Common myeloid progenitor, CD34-positive (primary cell): ENCODE data around the gene GZMM.

ENCODE experiments used
- CTCF ChIA-PET: fragments of 350-600 bp; sonication (Branson Sonifier 250); formaldehyde crosslinking; loops from one replicate; lab custom pipeline; 2021; ENCODE audit warnings: antibody characterized with exemption; lab: Charles Lee
- POLR2A ChIA-PET: fragments of 350-600 bp; sonication (Branson Sonifier 250); formaldehyde crosslinking; loops from one replicate; lab custom pipeline; 2021; ENCODE audit warnings: antibody characterized with exemption; lab: Charles Lee
- DNase-seq, 3 donors: peaks; one replicate each; pipeline versions ENCODE4 v3.0.0 to v3.0.0-alpha.2; 2013
- H3K27ac ChIP-seq, 2 experiments: 1 replicate in 1 of 2; 2 replicates in 1 of 2; pipeline ENCODE4 v1.7.0; 2013; ENCODE audit warnings: inconsistent platforms in 2 of 2, low read length in 2 of 2, mild to moderate bottlenecking in 2 of 2, low read depth in 1 of 2, moderate library complexity in 1 of 2; ENCODE audit not compliant: severe bottlenecking in 2 of 2, insufficient read depth in 1 of 2, poor library complexity in 1 of 2
- H3K27me3 ChIP-seq, 5 experiments: replicated peaks in 2 of 5; 1 replicate in 3 of 5; 2 replicates in 2 of 5; pipeline versions ENCODE4 v1.6.1 to v1.7.0; 2013; ENCODE audit warnings: low read length in 4 of 5, mild to moderate bottlenecking in 2 of 5, moderate library complexity in 2 of 5, inconsistent platforms in 1 of 5; ENCODE audit not compliant: insufficient read depth in 5 of 5, control insufficient read depth in 4 of 5
- H3K36me3 ChIP-seq, 4 experiments: 1 replicate in 2 of 4; 2 replicates in 2 of 4; pipeline versions ENCODE4 v1.6.1 to v1.7.0; 2013; ENCODE audit warnings: low read length in 3 of 4, control low read depth in 1 of 4, mild to moderate bottlenecking in 1 of 4; ENCODE audit not compliant: control insufficient read depth in 4 of 4, insufficient read depth in 4 of 4
- H3K4me1 ChIP-seq, 4 experiments: 1 replicate in 3 of 4; 2 replicates in 1 of 4; pipeline versions ENCODE4 v1.6.1 to v1.7.1; 2013; ENCODE audit warnings: low read length in 3 of 4, mild to moderate bottlenecking in 3 of 4, control low read depth in 1 of 4, inconsistent platforms in 1 of 4, moderate library complexity in 1 of 4; ENCODE audit not compliant: control insufficient read depth in 4 of 4, insufficient read depth in 4 of 4; ENCODE audit errors: control extremely low read depth in 1 of 4
- H3K4me3 ChIP-seq, 7 experiments: 1 replicate in 4 of 7; 2 replicates in 3 of 7; pipeline versions ENCODE4 v1.5.1 to v1.7.0; 2013; ENCODE audit warnings: mild to moderate bottlenecking in 7 of 7, low read length in 6 of 7, moderate library complexity in 6 of 7, inconsistent platforms in 2 of 7, low read depth in 2 of 7, control low read depth in 1 of 7; ENCODE audit not compliant: insufficient read depth in 4 of 7, control insufficient read depth in 1 of 7; ENCODE audit errors: extremely low read depth in 1 of 7
- H3K9me3 ChIP-seq, 5 experiments: 1 replicate in 4 of 5; 2 replicates in 1 of 5; pipeline versions ENCODE4 v1.6.1 to v1.7.1; 2013; ENCODE audit warnings: low read length in 4 of 5, mild to moderate bottlenecking in 2 of 5, inconsistent platforms in 1 of 5, low read depth in 1 of 5, moderate library complexity in 1 of 5; ENCODE audit not compliant: control insufficient read depth in 4 of 5, insufficient read depth in 2 of 5; ENCODE audit errors: control extremely low read depth in 1 of 5
- WGBS: methylation state at CpG from one replicate; pipeline ENCODE4 v1.1.5; 2013; ENCODE audit not compliant: insufficient coverage; 5-methylcytosine and 5-hydroxymethylcytosine counted together

Gene GZMM

GRCh38 chr19:497491-497868, 46.4 kb upstream of the GZMM start:
- WGBS = 3% methylated on average over 32 of the region's 36 CpGs
- POLR2A ChIA-PET = no interaction called here
- no peaks in the 10 kb centered on the region for H3K36me3 ChIP-seq
- DNase-seq = no peak
- H3K9me3 ChIP-seq = no peaks in the 10 kb centered on the region
- no peak overlapping the region for H3K4me3 ChIP-seq
- CTCF ChIA-PET = interaction anchor here (1.5 kb wide), 1 partner anchor 9 kb away, joined by 6 read pairs; no protein-coding TSS in a partner anchor
- H3K4me1 ChIP-seq = peaks cover 0 to 12% (median 5%) of the 10 kb centered on the region in 4 experiments
- peaks cover 0 to 57% (median 12%) of the 10 kb centered on the region in 5 experiments for H3K27me3 ChIP-seq
- no peak overlapping the region for H3K27ac ChIP-seq

DNA sequence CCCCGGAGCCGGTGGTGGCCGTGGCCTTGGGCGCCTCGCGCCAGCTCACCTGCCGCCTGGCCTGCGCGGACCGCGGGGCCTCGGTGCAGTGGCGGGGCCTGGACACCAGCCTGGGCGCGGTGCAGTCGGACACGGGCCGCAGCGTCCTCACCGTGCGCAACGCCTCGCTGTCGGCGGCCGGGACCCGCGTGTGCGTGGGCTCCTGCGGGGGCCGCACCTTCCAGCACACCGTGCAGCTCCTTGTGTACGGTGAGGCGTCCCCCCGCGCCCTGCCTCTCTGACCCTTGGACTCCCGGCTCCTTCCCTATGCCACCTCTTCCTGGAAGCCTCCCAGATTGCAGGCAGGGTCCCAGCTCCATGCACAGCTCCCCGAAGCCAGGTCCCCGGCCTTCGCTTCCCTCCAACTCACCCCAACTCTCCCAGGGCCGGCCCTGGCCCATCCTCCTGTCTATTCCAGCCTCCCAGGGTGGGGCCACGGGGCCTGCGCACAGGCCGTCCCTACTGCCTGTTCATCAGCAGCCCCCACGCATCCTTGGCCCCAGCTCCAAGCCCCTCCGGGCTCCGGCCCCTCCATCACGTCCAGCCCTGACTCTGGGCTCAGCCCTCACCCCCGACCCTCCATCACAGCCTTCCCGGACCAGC, 45.9 kb upstream of the GZMM start:
- H3K9me3 ChIP-seq = no peaks in the 10 kb centered on the region
- H3K4me1 ChIP-seq = peaks cover 0 to 12% (median 7%) of the 10 kb centered on the region in 4 experiments
- WGBS = 6% methylated on average over 40 of the region's 50 CpGs
- H3K4me3 ChIP-seq = no peak overlapping the region
- no peak overlapping the region for H3K27ac ChIP-seq
- no peaks in the 10 kb centered on the region for H3K36me3 ChIP-seq
- ChIA-PET POLR2A (no interaction called here), CTCF (interaction anchor here (1.5 kb wide), 1 partner anchor 8 kb away, joined by 6 read pairs; no protein-coding TSS in a partner anchor)
- peaks cover 0 to 57% (median 12%) of the 10 kb centered on the region in 5 experiments for H3K27me3 ChIP-seq
- no peak for DNase-seq

DNA sequence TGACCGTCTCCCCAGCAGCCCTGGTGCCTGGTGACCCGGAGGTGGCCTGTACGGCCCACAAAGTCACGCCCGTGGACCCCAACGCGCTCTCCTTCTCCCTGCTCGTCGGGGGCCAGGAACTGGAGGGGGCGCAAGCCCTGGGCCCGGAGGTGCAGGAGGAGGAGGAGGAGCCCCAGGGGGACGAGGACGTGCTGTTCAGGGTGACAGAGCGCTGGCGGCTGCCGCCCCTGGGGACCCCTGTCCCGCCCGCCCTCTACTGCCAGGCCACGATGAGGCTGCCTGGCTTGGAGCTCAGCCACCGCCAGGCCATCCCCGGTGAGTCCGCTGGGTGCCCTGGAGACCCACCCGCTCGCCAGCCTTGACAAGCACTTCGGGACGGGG, 45.4 kb upstream of the GZMM start:
- POLR2A ChIA-PET = no interaction called here

DNA sequence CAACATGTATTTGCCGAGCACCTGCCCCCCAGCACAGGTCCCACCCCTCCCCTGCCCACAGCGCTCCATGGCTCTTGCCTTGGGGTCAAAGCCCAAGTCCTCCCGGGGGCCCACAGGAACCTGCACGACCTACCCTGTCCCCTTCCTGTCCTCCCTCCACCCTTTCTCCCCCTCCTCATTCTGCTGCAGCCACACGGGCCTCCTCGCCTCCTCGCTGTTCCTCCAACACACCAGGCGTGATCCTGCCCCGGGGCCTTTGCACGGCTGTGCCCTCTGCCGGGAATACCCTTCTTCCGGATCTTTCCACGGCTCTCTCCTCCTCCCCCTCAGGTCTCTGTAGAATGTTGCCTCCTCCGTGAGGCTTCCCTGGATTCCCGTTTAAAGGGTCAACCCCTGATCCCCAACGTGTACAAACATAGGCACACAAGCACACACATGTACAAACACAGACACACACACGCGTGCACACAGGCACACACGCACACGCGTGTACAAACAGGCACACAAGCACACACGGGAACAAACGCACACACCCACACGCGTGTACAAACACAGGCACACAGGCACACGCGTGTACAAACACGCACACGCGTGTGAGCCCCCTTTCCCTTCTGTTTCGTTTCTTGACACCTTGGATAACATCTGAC, 44.8 kb upstream of the GZMM start:
- DNase-seq = no peak
- ChIA-PET POLR2A (no interaction called here), CTCF (interaction anchor here (1.5 to 1.7 kb wide), 2 partner anchors 7 to 12 kb away, joined by 4 to 6 read pairs; no protein-coding TSS in a partner anchor)
- Histone ChIP-seq H3K36me3 (no peaks in the 10 kb centered on the region), H3K27ac (no peak overlapping the region), H3K4me3 (no peak overlapping the region), H3K9me3 (no peaks in the 10 kb centered on the region), H3K4me1 (peaks cover 0 to 12% (median 7%) of the 10 kb centered on the region in 4 experiments), H3K27me3 (peaks cover 0 to 51% (median 12%) of the 10 kb centered on the region in 5 experiments)
- WGBS = 75% methylated on average over 28 of the region's 31 CpGs

More for the DNA sequence above, 45.4 kb upstream of the GZMM start:
- no peak overlapping the region for H3K4me3 ChIP-seq
- peaks cover 0 to 57% (median 12%) of the 10 kb centered on the region in 5 experiments for H3K27me3 ChIP-seq
- H3K4me1 ChIP-seq = peaks cover 0 to 12% (median 7%) of the 10 kb centered on the region in 4 experiments
- WGBS = 3% methylated on average over 5 of the region's 26 CpGs
- H3K9me3 ChIP-seq = no peaks in the 10 kb centered on the region
- H3K27ac ChIP-seq = no peak overlapping the region
- no peak for DNase-seq
- CTCF ChIA-PET = interaction anchor here (1.5 kb wide), 1 partner anchor 8 kb away, joined by 6 read pairs; no protein-coding TSS in a partner anchor
- no peaks in the 10 kb centered on the region for H3K36me3 ChIP-seq

GRCh38 chr19:501646-502045, 42.2 kb upstream of the GZMM start:
- WGBS = 82% methylated on average over 9 of the region's 17 CpGs
- no peaks in the 10 kb centered on the region for H3K9me3 ChIP-seq
- peaks cover 0 to 14% (median 12%) of the 10 kb centered on the region in 4 experiments for H3K4me1 ChIP-seq
- H3K4me3 ChIP-seq = no peak overlapping the region
- CTCF ChIA-PET = no interaction called here
- DNase-seq = no peak
- no peaks in the 10 kb centered on the region for H3K36me3 ChIP-seq
- H3K27ac ChIP-seq = no peak overlapping the region
- H3K27me3 ChIP-seq = peaks cover 0 to 29% (median 10%) of the 10 kb centered on the region in 5 experiments
- POLR2A ChIA-PET = no interaction called here

GRCh38 chr19:504616-505015, 39.2 kb upstream of the GZMM start:
- Histone ChIP-seq H3K27me3 (peaks cover 0 to 10% (median 2%) of the 10 kb centered on the region in 5 experiments), H3K9me3 (no peaks in the 10 kb centered on the region), H3K4me3 (no peak overlapping the region), H3K27ac (no peak overlapping the region), H3K4me1 (peaks cover 0 to 25% (median 15%) of the 10 kb centered on the region in 4 experiments), H3K36me3 (peaks cover 0 to 11% (median 5%) of the 10 kb centered on the region in 4 experiments)
- ChIA-PET POLR2A (no interaction called here), CTCF (interaction anchor here (4.7 kb wide), 1 partner anchor 13 kb away, joined by 23 read pairs; no protein-coding TSS in a partner anchor)
- DNase-seq = no peak
- 98% methylated on average over 10 of the region's 14 CpGs for WGBS
